H9 (cell line): ENCODE measurements around the gene RNASET2. TPM values are rescaled to one million over a fixed set of nuclear protein-coding genes. Genes with fewer than 3 reads are reported as not detected.

Experiments used
- DNase-seq: peaks from one replicate; pipeline ENCODE4 v3.0.0-alpha.2; 2017
- H2AFZ ChIP-seq: one replicate; pipeline ENCODE4 v1.6.1; 2013; ENCODE audit warnings: mild to moderate bottlenecking, low read length, control low read depth, moderate library complexity
- H2AK5ac ChIP-seq: 2 replicates; pipeline ENCODE4 v1.6.1; 2013; ENCODE audit warnings: low read length, control low read depth, mixed read lengths; ENCODE audit not compliant: insufficient read length
- H2BK120ac ChIP-seq: one replicate; pipeline ENCODE4 v1.6.1; 2013; ENCODE audit warnings: low read depth, mild to moderate bottlenecking, low read length, control low read depth, inconsistent platforms; ENCODE audit not compliant: poor library complexity, severe bottlenecking
- H2BK12ac ChIP-seq: 2 replicates; pipeline ENCODE4 v1.6.1; 2013; ENCODE audit warnings: low read length, control low read depth, mixed read lengths, low read depth; ENCODE audit not compliant: insufficient read length
- H2BK15ac ChIP-seq: 2 replicates; pipeline ENCODE4 v1.6.1; 2013; ENCODE audit warnings: low read depth, low read length, control low read depth
- H2BK20ac ChIP-seq: one replicate; pipeline ENCODE4 v1.6.1; 2013; ENCODE audit warnings: low read depth, mild to moderate bottlenecking, low read length, control low read depth, inconsistent platforms; ENCODE audit not compliant: poor library complexity, severe bottlenecking
- H2BK5ac ChIP-seq: 2 replicates; pipeline ENCODE4 v1.6.1; 2013; ENCODE audit warnings: low read length, control low read depth, mixed read lengths; ENCODE audit not compliant: insufficient read length
- H3K14ac ChIP-seq: 2 replicates; pipeline ENCODE4 v1.6.1; 2013; ENCODE audit warnings: low read length, control low read depth; ENCODE audit not compliant: insufficient read depth
- H3K18ac ChIP-seq: 2 replicates; pipeline ENCODE4 v1.6.1; 2013; ENCODE audit warnings: low read depth, mild to moderate bottlenecking, mixed read lengths, low read length, control low read depth; ENCODE audit not compliant: insufficient read length
- H3K23ac ChIP-seq: 2 replicates; pipeline ENCODE4 v1.6.1; 2013; ENCODE audit warnings: low read length, control low read depth, mixed read lengths, low read depth; ENCODE audit not compliant: insufficient read length
- H3K23me2 ChIP-seq: 2 replicates; pipeline ENCODE4 v1.6.1; 2013; ENCODE audit warnings: low read depth, mild to moderate bottlenecking, mixed read lengths, low read length, control low read depth; ENCODE audit not compliant: insufficient read length, poor library complexity, severe bottlenecking
- H3K27ac ChIP-seq: 2 replicates; pipeline ENCODE4 v1.5.1; 2013; ENCODE audit warnings: low read length, control low read depth, mixed read lengths, low read depth; ENCODE audit not compliant: insufficient read length
- H3K27me3 ChIP-seq: 2 replicates; pipeline ENCODE4 v1.6.1; 2013; ENCODE audit warnings: low read length, control low read depth, inconsistent platforms; ENCODE audit not compliant: insufficient read depth
- H3K4ac ChIP-seq: 2 replicates; pipeline ENCODE4 v1.6.1; 2013; ENCODE audit warnings: low read depth, mild to moderate bottlenecking, control low read depth, inconsistent platforms, low read length, moderate library complexity
- H3K4me1 ChIP-seq: 2 replicates; pipeline ENCODE4 v1.6.1; 2013; ENCODE audit warnings: low read length, control low read depth, inconsistent platforms; ENCODE audit not compliant: insufficient read depth
- H3K4me2 ChIP-seq: 2 replicates; pipeline ENCODE4 v1.6.1; 2013; ENCODE audit warnings: low read length, control low read depth, mixed read lengths; ENCODE audit not compliant: insufficient read length, insufficient read depth
- H3K56ac ChIP-seq: 2 replicates; pipeline ENCODE4 v1.6.1; 2013; ENCODE audit warnings: low read depth, mild to moderate bottlenecking, mixed read lengths, low read length, control low read depth; ENCODE audit not compliant: insufficient read length
- H3K79me1 ChIP-seq: 2 replicates; pipeline ENCODE4 v1.6.1; 2013; ENCODE audit warnings: low read depth, mild to moderate bottlenecking, moderate library complexity, low read length, control low read depth, inconsistent platforms; ENCODE audit not compliant: insufficient read depth, poor library complexity, severe bottlenecking
- H3K79me2 ChIP-seq: 2 replicates; pipeline ENCODE4 v1.6.1; 2013; ENCODE audit warnings: low read length, control low read depth, inconsistent platforms; ENCODE audit not compliant: insufficient read depth
- H3K9ac ChIP-seq: 2 replicates; pipeline ENCODE4 v1.6.1; 2013; ENCODE audit warnings: low read length, control low read depth, mixed read lengths; ENCODE audit not compliant: insufficient read length; ENCODE audit errors: extremely low read depth
- H3K9me3 ChIP-seq: one replicate; pipeline ENCODE4 v1.6.1; 2013; ENCODE audit warnings: low read depth, low read length, inconsistent platforms; ENCODE audit not compliant: control insufficient read depth
- H3T11ph ChIP-seq: one replicate; pipeline ENCODE4 v1.6.1; 2013; ENCODE audit warnings: mild to moderate bottlenecking, low read length, control low read depth, inconsistent platforms
- H4K20me1 ChIP-seq: one replicate; pipeline ENCODE4 v1.6.1; 2013; ENCODE audit not compliant: control insufficient read depth, insufficient read length, insufficient read depth
- H4K5ac ChIP-seq: 2 replicates; pipeline ENCODE4 v1.6.1; 2013; ENCODE audit warnings: low read depth, mild to moderate bottlenecking, mixed read lengths, low read length, control low read depth; ENCODE audit not compliant: insufficient read length
- H4K8ac ChIP-seq: replicated peaks from 2 replicates; pipeline ENCODE4 v1.6.1; 2013; ENCODE audit warnings: low read length, control low read depth, mixed read lengths, low read depth; ENCODE audit not compliant: insufficient read length
- H4K91ac ChIP-seq: 2 replicates; pipeline ENCODE4 v1.6.1; 2013; ENCODE audit warnings: low read depth, mild to moderate bottlenecking, moderate library complexity, mixed read lengths, low read length, control low read depth; ENCODE audit not compliant: insufficient read length
- H3K27ac Mint-ChIP-seq, 3 experiments: 2 replicates in 2 of 3; 3 replicates in 1 of 3; pipeline ENCODE4 v1.8.0; 2020 to 2021; ENCODE audit warnings: mixed read lengths in 3 of 3, mild to moderate bottlenecking in 1 of 3, moderate library complexity in 1 of 3
- H3K27me3 Mint-ChIP-seq: 2 replicates; pipeline ENCODE4 v1.8.0; 2021; ENCODE audit warnings: low read depth, mild to moderate bottlenecking, moderate library complexity, mixed read lengths
- H3K36me3 Mint-ChIP-seq, 3 experiments: 2 replicates in 2 of 3; 3 replicates in 1 of 3; pipeline ENCODE4 v1.8.0; 2020 to 2021; ENCODE audit warnings: low read depth in 3 of 3, mixed read lengths in 3 of 3; ENCODE audit not compliant: insufficient read depth in 1 of 3
- H3K4me1 Mint-ChIP-seq, 2 experiments: 2 replicates each; pipeline ENCODE4 v1.8.0; 2020; ENCODE audit warnings: mixed read lengths in 2 of 2
- H3K4me3 Mint-ChIP-seq, 2 experiments: 2 replicates in 1 of 2; 3 replicates in 1 of 2; pipeline ENCODE4 v1.8.0; 2020 to 2021; ENCODE audit warnings: mild to moderate bottlenecking in 2 of 2, mixed read lengths in 2 of 2, moderate library complexity in 1 of 2
- H3K9me3 Mint-ChIP-seq, 2 experiments: 2 replicates in 1 of 2; 3 replicates in 1 of 2; pipeline ENCODE4 v1.8.0; 2020; ENCODE audit warnings: mild to moderate bottlenecking in 2 of 2, mixed read lengths in 2 of 2, moderate library complexity in 1 of 2
- CTCF ChIP-seq: fragments of 200-600 bp; sonication (generic); conservative IDR thresholded peaks from 3 replicates; pipeline ENCODE4 v1.8.0; 2021; ENCODE audit warnings: antibody characterized with exemption, mild to moderate bottlenecking
- WGBS: extraction: QIAGEN DNeasy Blood & Tissue Kit; methylation state at CpG from one replicate; pipeline ENCODE4 v1.1.7; 2013; ENCODE audit warnings: missing lambda C conversion rate, low lambda C conversion rate, mixed read lengths; ENCODE audit not compliant: insufficient read length; ENCODE audit errors: extremely low coverage; 5-methylcytosine and 5-hydroxymethylcytosine counted together
- total RNA-seq: library from RNA; stranded (reverse); gene quantifications from 2 replicates; pipeline ENCODE4 v1.2.1, GENCODE V29; 2021

The RNASET2 gene
- total RNA-seq, 1 experiment from 2014 or later = 28.2 TPM

GRCh38 chr6:166987930-166988329 lies 31.6 kb upstream of the RNASET2 start:
- Histone ChIP-seq H3K56ac (no peak overlapping the region), H2AK5ac (no peak overlapping the region), H4K5ac (no peak overlapping the region), H3K18ac (no peak overlapping the region), H3K23me2 (no peaks in the 10 kb centered on the region), H3K9me3 (no peaks in the 10 kb centered on the region), H4K20me1 (no peaks in the 10 kb centered on the region), H2BK12ac (no peak overlapping the region), H3K4me1 (peaks cover 7% of the 10 kb centered on the region), H3K23ac (no peak overlapping the region), H2AFZ (no peak overlapping the region), H3K27me3 (no peaks in the 10 kb centered on the region), H2BK120ac (no peak overlapping the region), H3K79me1 (no peaks in the 10 kb centered on the region), H3K4ac (no peak overlapping the region), H3K27ac (no peak overlapping the region), H2BK20ac (no peak overlapping the region), H3K79me2 (no peaks in the 10 kb centered on the region), H3K9ac (no peak overlapping the region), H3K14ac (no peak overlapping the region), H3K4me2 (no peak overlapping the region), H3T11ph (no peak overlapping the region), H4K91ac (no peak overlapping the region), H2BK15ac (no peak overlapping the region), H2BK5ac (no peak overlapping the region), H4K8ac (no peak overlapping the region)
- peaks cover 25 to 32% (median 31%) of the 10 kb centered on the region in 3 experiments for H3K36me3 Mint-ChIP-seq
- no peak for DNase-seq
- H3K9me3 Mint-ChIP-seq = peaks cover 3 to 4% of the 10 kb centered on the region in 2 experiments; a peak in 3 of 5 replicates
- H3K27ac Mint-ChIP-seq = no peak overlapping the region; a peak in 1 of 7 replicates
- no peak overlapping the region for H3K4me3 Mint-ChIP-seq
- H3K4me1 Mint-ChIP-seq = peaks cover 28 to 33% of the 10 kb centered on the region in 2 experiments
- WGBS = no CpG with 5 or more reads among the region's 3 CpGs
- no peak for TF ChIP-seq CTCF
- no peaks in the 10 kb centered on the region for H3K27me3 Mint-ChIP-seq
